Colonic mucosa (tissue), 4 donors: Measurements from ENCODE around the gene FBN1. TPM values are rescaled to one million over a fixed set of nuclear protein-coding genes. Genes with fewer than 3 reads are reported as not detected.

Source experiments
- DNase-seq: peaks from one replicate; pipeline ENCODE4 v3.0.0-alpha.2; 2020
- H3K27ac ChIP-seq: fragments of 200-600 bp; one replicate; pipeline ENCODE4 v1.8.0; 2021
- H3K27me3 ChIP-seq: fragments of 200-600 bp; one replicate; pipeline ENCODE4 v1.8.0; 2021
- H3K36me3 ChIP-seq: fragments of 200-600 bp; one replicate; pipeline ENCODE4 v1.8.0; 2021
- H3K4me1 ChIP-seq: fragments of 200-600 bp; one replicate; pipeline ENCODE4 v1.8.0; 2021; ENCODE audit warnings: mild to moderate bottlenecking
- H3K4me3 ChIP-seq: fragments of 200-600 bp; one replicate; pipeline ENCODE4 v1.8.0; 2021
- H3K9ac ChIP-seq, 2 donors: one replicate each; pipeline ENCODE4 v1.7.0; 2013; ENCODE audit warnings: control low read depth in 2 of 2, low read depth in 2 of 2, low read length in 2 of 2
- H3K9me3 ChIP-seq: fragments of 200-600 bp; one replicate; pipeline ENCODE4 v1.8.0; 2021
- intact Hi-C: fragments of 100-400 bp; cut with DNase I; formaldehyde crosslinking; loops from one replicate; pipeline ENCODE4 v1.14.1; 2022
- total RNA-seq, 2 donors: library from RNA; stranded (reverse); fragmentation: NEBNext Ultra II Directional in 1 of 2; extraction: Animal tissue kit (Norgen Biotek cat#: 25700) in 1 of 2; gene quantifications; one replicate each; pipeline ENCODE4 v1.2.1, GENCODE V29; 2021
- TF ChIP-seq, protein P1 (sequence below): fragments of 200-600 bp; IDR thresholded peaks from one replicate; pipeline ENCODE4 v1.8.0; 2022; ENCODE audit warnings: antibody characterized with exemption, mild to moderate bottlenecking
- donor health status: healthy.
- donor health status: DM: no; HTN: no; CAD: no.
- donor health status: DM: no; HTN: no; CAD: no.

The FBN1 gene
- total RNA-seq, 2 donors from 2014 or later, result 6.6 to 19.5 TPM

DNA sequence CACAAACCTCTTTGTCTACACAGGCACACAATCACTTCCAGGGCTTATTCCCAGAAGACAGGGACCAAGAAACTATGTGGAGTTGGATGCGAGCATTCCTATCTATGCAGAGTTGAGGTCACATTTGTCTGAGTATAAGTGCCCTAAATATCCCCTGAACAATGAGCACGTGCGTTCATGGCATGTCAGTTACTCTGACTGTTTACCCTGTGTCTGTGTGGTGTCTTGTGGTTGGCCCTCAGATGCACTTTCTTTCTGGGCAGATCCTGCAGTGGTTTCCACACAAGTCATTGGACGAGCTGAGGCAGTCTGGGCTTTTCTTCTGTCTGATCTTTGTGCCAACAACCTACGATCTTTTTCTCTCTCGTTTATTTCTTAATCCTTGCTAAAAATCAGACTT is 134.5 kb downstream of the FBN1 start:
- TF ChIP-seq, protein P1, sequence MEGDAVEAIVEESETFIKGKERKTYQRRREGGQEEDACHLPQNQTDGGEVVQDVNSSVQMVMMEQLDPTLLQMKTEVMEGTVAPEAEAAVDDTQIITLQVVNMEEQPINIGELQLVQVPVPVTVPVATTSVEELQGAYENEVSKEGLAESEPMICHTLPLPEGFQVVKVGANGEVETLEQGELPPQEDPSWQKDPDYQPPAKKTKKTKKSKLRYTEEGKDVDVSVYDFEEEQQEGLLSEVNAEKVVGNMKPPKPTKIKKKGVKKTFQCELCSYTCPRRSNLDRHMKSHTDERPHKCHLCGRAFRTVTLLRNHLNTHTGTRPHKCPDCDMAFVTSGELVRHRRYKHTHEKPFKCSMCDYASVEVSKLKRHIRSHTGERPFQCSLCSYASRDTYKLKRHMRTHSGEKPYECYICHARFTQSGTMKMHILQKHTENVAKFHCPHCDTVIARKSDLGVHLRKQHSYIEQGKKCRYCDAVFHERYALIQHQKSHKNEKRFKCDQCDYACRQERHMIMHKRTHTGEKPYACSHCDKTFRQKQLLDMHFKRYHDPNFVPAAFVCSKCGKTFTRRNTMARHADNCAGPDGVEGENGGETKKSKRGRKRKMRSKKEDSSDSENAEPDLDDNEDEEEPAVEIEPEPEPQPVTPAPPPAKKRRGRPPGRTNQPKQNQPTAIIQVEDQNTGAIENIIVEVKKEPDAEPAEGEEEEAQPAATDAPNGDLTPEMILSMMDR, result no peak
- Histone ChIP-seq H3K27me3 (no peaks in the 10 kb centered on the region), H3K36me3 (no peaks in the 10 kb centered on the region), H3K27ac (no peak overlapping the region), H3K4me1 (no peaks in the 10 kb centered on the region), H3K9me3 (no peaks in the 10 kb centered on the region), H3K9ac (no peak overlapping the region), H3K4me3 (no peak overlapping the region)
- no peak for DNase-seq
- intact Hi-C loops, result no loop called here

DNA sequence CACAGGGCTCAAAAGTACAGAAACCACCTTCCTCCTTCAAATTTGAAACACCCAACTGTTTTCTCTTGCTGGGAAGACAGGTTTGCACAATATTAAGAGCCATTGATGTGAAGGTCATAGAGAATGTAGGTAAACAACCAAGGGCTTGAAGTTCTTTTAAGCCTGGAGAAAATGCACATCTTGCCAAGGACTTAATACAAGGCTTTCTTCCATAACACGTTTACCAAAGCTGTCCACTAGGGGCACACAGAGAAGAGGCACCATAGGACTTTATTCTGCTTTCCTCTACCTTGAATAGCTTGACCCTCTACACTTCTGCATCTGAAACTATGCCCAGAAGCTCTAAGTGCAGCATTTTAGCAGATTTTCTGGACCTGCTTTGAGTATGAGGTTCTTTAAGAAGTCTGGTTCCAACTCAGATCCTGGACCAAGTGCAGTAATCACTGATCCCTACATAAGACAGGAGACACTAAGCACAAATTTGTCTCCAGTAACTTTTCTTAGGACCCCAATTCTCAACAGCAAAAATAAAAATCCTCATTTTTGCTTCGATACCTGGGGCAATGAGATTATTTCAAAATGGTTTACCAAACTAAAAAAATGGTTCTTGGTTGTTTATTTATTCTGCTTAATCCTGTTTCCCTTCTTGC is 138.0 kb downstream of the FBN1 start:
- TF ChIP-seq, protein P1, result peak; percentile 52
- Histone ChIP-seq H3K9me3 (no peaks in the 10 kb centered on the region), H3K27me3 (no peaks in the 10 kb centered on the region), H3K36me3 (no peaks in the 10 kb centered on the region), H3K4me3 (no peak overlapping the region), H3K4me1 (no peaks in the 10 kb centered on the region), H3K27ac (no peak overlapping the region), H3K9ac (no peak overlapping the region)
- intact Hi-C loops, result no loop called here
- peak; percentile 24 for DNase-seq

DNA sequence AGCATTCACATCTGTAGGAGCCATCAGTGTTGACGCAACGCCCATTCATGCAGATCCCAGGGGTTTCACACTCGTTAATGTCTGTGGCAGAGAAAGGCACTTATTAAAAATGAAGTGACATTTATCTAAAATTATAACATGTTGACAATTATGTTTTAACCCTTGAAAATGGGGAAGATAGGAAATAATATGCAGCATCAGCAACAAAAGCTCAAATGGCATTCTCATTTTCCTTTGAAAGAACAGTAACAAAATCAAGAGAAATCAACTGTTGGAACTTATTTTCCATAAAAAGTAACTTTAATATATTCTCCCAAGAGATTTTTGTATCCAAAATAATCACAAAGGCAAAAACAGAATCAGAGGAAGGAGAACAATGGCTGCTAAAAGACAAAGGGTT is 140.4 kb downstream of the FBN1 start:
- no peaks in the 10 kb centered on the region for H3K9me3 ChIP-seq
- H3K4me3 ChIP-seq, result no peak overlapping the region
- intact Hi-C loops, result no loop called here
- no peaks in the 10 kb centered on the region for H3K4me1 ChIP-seq
- no peak overlapping the region for H3K27ac ChIP-seq
- no peaks in the 10 kb centered on the region for H3K27me3 ChIP-seq
- H3K36me3 ChIP-seq, result no peaks in the 10 kb centered on the region
- no peak overlapping the region for H3K9ac ChIP-seq
- no peak for DNase-seq
- TF ChIP-seq, protein P1, result no peak

DNA sequence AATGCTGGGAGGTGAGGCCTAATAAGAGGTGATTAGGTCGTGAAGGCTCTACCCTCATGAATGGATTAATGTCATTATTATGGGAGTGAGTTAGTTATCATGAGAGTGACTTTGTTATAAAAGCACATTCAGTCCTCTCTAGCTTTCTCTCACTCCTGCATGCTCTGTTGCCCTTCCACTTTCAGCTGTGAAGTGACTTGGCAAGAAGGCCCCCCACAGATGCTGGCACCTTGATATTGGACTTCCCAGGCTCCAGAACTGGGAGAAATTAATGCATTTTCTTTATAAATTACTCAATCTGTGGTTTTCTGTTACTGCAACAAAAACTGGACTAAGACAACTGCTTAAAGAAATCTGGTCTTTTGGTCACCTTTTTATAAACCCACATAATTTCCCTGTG is 144.3 kb downstream of the FBN1 start:
- no peaks in the 10 kb centered on the region for H3K36me3 ChIP-seq
- H3K9ac ChIP-seq, result no peak overlapping the region
- TF ChIP-seq, protein P1, result no peak
- no peak for DNase-seq
- intact Hi-C loops, result no loop called here
- no peak overlapping the region for H3K27ac ChIP-seq
- no peaks in the 10 kb centered on the region for H3K9me3 ChIP-seq
- no peaks in the 10 kb centered on the region for H3K4me1 ChIP-seq
- no peak overlapping the region for H3K4me3 ChIP-seq
- H3K27me3 ChIP-seq, result no peaks in the 10 kb centered on the region

DNA sequence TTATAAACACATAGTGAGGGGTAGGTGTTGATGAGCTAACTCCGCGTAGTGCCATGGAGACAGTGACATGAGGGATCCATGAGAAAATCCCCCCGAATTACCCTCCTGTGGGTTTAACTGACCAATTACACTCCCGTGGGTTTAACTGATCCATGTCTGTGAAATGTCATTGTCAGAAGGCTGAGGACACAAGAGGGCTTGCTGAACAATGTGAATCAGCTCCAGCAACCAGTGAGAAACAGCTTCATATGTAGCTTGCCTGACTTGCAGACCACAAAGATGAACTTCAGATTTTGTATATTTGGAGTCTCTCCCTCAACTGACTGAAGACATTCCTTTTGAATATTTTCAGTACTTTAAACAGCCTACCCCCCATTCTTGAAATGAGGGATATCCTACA is 144.9 kb downstream of the FBN1 start:
- no peaks in the 10 kb centered on the region for H3K36me3 ChIP-seq
- intact Hi-C loops, result no loop called here

More for the DNA sequence above, 144.9 kb downstream of the FBN1 start:
- DNase-seq, result no peak
- Histone ChIP-seq H3K9ac (no peak overlapping the region), H3K4me1 (no peaks in the 10 kb centered on the region), H3K27me3 (no peaks in the 10 kb centered on the region), H3K9me3 (no peaks in the 10 kb centered on the region), H3K4me3 (no peak overlapping the region), H3K27ac (no peak overlapping the region)
- TF ChIP-seq, protein P1, result no peak
